ENCODE data around the gene OPTN.

DNA sequence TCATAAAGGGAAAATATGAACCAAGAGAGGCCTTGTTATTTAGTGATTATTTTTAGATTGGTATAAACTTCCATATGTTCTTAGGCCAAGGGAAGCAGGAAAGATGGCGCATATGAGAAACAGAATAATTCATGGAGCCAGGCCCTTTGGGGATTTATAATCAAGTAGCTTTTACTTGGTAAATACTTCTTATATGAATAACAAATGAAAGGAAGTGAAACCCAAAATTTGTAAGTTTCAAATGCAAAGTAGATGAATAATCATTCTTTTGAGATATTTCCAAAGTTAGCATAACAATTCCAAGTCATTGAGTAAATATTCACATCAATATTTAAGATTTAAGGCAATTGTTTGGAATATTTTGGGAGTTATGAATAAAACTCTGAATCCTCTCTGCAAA lies 13.9 kb upstream of the OPTN start:
- TF ChIP-seq, protein P1, sequence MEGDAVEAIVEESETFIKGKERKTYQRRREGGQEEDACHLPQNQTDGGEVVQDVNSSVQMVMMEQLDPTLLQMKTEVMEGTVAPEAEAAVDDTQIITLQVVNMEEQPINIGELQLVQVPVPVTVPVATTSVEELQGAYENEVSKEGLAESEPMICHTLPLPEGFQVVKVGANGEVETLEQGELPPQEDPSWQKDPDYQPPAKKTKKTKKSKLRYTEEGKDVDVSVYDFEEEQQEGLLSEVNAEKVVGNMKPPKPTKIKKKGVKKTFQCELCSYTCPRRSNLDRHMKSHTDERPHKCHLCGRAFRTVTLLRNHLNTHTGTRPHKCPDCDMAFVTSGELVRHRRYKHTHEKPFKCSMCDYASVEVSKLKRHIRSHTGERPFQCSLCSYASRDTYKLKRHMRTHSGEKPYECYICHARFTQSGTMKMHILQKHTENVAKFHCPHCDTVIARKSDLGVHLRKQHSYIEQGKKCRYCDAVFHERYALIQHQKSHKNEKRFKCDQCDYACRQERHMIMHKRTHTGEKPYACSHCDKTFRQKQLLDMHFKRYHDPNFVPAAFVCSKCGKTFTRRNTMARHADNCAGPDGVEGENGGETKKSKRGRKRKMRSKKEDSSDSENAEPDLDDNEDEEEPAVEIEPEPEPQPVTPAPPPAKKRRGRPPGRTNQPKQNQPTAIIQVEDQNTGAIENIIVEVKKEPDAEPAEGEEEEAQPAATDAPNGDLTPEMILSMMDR (IDR thresholded peaks at IDR 0.05), result no peak
- TF ChIP-seq POLR2A (IDR thresholded peaks at IDR 0.05), result no peak
